WTC11 (cell line): ENCODE results near the gene GNAZ. TPM values are rescaled to one million over a fixed set of nuclear protein-coding genes. Genes with fewer than 3 reads are reported as not detected.
A peak's percentile ranks its signal among the peaks of the same experiment; 100 is the strongest.

Source experiments
- ATAC-seq: fragments of 200-7000 bp; cut with Tn5 transposase; 2 replicates; pipeline ENCODE4 v1.10.0; 2021; ENCODE audit warnings: mild to moderate bottlenecking, moderate library complexity
- CTCF ChIA-PET: fragments of 300-600 bp; sonication (Branson Sonifier 250); formaldehyde crosslinking; loops from one replicate; lab custom pipeline; 2021; ENCODE audit warnings: antibody characterized with exemption; lab: Charles Lee
- POLR2A ChIA-PET: fragments of 350-600 bp; sonication (Branson Sonifier 250); formaldehyde crosslinking; loops from one replicate; lab custom pipeline; 2021; ENCODE audit warnings: antibody characterized with exemption; lab: Charles Lee
- DNase-seq: peaks from one replicate; pipeline ENCODE4 v3.0.0; 2021; ENCODE audit warnings: low spot score
- H3K27ac Mint-ChIP-seq: 2 replicates; pipeline ENCODE4 v1.8.0; 2021; ENCODE audit warnings: mixed read lengths
- H3K27me3 Mint-ChIP-seq: 2 replicates; pipeline ENCODE4 v1.8.0; 2021; ENCODE audit warnings: low read depth, mild to moderate bottlenecking, moderate library complexity, mixed read lengths
- H3K36me3 Mint-ChIP-seq: 2 replicates; pipeline ENCODE4 v1.8.0; 2021; ENCODE audit warnings: mixed read lengths
- H3K4me1 Mint-ChIP-seq: 2 replicates; pipeline ENCODE4 v1.8.0; 2022; ENCODE audit warnings: mixed read lengths
- H3K4me3 Mint-ChIP-seq: 2 replicates; pipeline ENCODE4 v1.8.0; 2021; ENCODE audit warnings: mild to moderate bottlenecking, moderate library complexity, mixed read lengths
- H3K9me3 Mint-ChIP-seq: 2 replicates; pipeline ENCODE4 v1.8.0; 2021; ENCODE audit warnings: mixed read lengths
- ETV6 ChIP-seq: sonication (generic); formaldehyde crosslinking; IDR thresholded peaks from 2 replicates; pipeline ENCODE4 v1.8.1; 2022; ENCODE audit warnings: mild to moderate bottlenecking, missing genetic modification reagents
- FOXJ3 ChIP-seq: sonication (generic); formaldehyde crosslinking; IDR thresholded peaks from 2 replicates; pipeline ENCODE4 v1.9.0; 2021; ENCODE audit warnings: missing genetic modification reagents, mild to moderate bottlenecking, borderline replicate concordance
- NFATC4 ChIP-seq: fragments of 250-450 bp; sonication (Bioruptor Pico); IDR thresholded peaks from 2 replicates; pipeline ENCODE4 v1.9.0; 2021; ENCODE audit warnings: mild to moderate bottlenecking
- NR1H2 ChIP-seq: sonication (generic); formaldehyde crosslinking; IDR thresholded peaks from 2 replicates; pipeline ENCODE4 v1.9.0; 2021; ENCODE audit warnings: mild to moderate bottlenecking, moderate library complexity, missing genetic modification reagents
- NR2C2 ChIP-seq: sonication (generic); formaldehyde crosslinking; IDR thresholded peaks from 2 replicates; pipeline ENCODE4 v1.8.0; 2022; ENCODE audit warnings: mild to moderate bottlenecking, missing genetic modification reagents
- PRRX2 ChIP-seq: fragments of 250-450 bp; sonication (Bioruptor Pico); IDR thresholded peaks from 2 replicates; pipeline ENCODE4 v1.8.0; 2021; ENCODE audit warnings: mild to moderate bottlenecking
- RELA ChIP-seq: sonication (generic); formaldehyde crosslinking; IDR thresholded peaks from 2 replicates; pipeline ENCODE4 v1.8.1; 2022; ENCODE audit warnings: missing genetic modification reagents, mild to moderate bottlenecking, borderline replicate concordance
- SP1 ChIP-seq: sonication (generic); formaldehyde crosslinking; conservative IDR thresholded peaks from 2 replicates; pipeline ENCODE4 v1.8.1; 2022; ENCODE audit warnings: missing genetic modification reagents
- TEAD1 ChIP-seq: sonication (generic); formaldehyde crosslinking; IDR thresholded peaks from 2 replicates; pipeline ENCODE4 v1.8.0; 2022; ENCODE audit warnings: mild to moderate bottlenecking, missing genetic modification reagents
- ZNF138 ChIP-seq: sonication (generic); formaldehyde crosslinking; conservative IDR thresholded peaks from 2 replicates; pipeline ENCODE4 v1.8.1; 2022; ENCODE audit warnings: mild to moderate bottlenecking, moderate library complexity, missing genetic modification reagents
- ZNF263 ChIP-seq: sonication (generic); formaldehyde crosslinking; IDR thresholded peaks from 2 replicates; pipeline ENCODE4 v1.8.1; 2022; ENCODE audit warnings: low read depth, mild to moderate bottlenecking, moderate library complexity, missing genetic modification reagents
- ZNF317 ChIP-seq: sonication (generic); formaldehyde crosslinking; IDR thresholded peaks from 2 replicates; pipeline ENCODE4 v1.8.1; 2023; ENCODE audit warnings: low read depth, mild to moderate bottlenecking, moderate library complexity, missing genetic modification reagents, borderline replicate concordance
- ZNF423 ChIP-seq: fragments of 250-450 bp; sonication (Bioruptor Pico); IDR thresholded peaks from 2 replicates; pipeline ENCODE4 v2.1.2; 2022; ENCODE audit warnings: mild to moderate bottlenecking, moderate library complexity
- ZNF512 ChIP-seq: sonication (generic); formaldehyde crosslinking; IDR thresholded peaks from 2 replicates; pipeline ENCODE4 v1.8.1; 2022; ENCODE audit warnings: missing genetic modification reagents, borderline replicate concordance
- ZNF671 ChIP-seq: fragments of 250-450 bp; sonication (Bioruptor Pico); IDR thresholded peaks from 2 replicates; pipeline ENCODE4 v1.8.0; 2021; ENCODE audit warnings: mild to moderate bottlenecking
- total RNA-seq: library from RNA; stranded (reverse); gene quantifications from 3 replicates; pipeline ENCODE4 v1.2.3, GENCODE V29; 2021
- TF ChIP-seq, protein P1 (sequence below): fragments of 250-450 bp; sonication (Bioruptor Pico); IDR thresholded peaks from 2 replicates; pipeline ENCODE4 v1.8.0; 2021; ENCODE audit warnings: mild to moderate bottlenecking
- TF ChIP-seq, protein P2 (sequence below): sonication (generic); formaldehyde crosslinking; IDR thresholded peaks from 2 replicates; pipeline ENCODE4 v1.8.1; 2023; ENCODE audit warnings: mild to moderate bottlenecking, missing genetic modification reagents
- TF ChIP-seq, protein P3 (sequence below): sonication (generic); formaldehyde crosslinking; IDR thresholded peaks from 2 replicates; pipeline ENCODE4 v1.8.1; 2023; ENCODE audit warnings: mild to moderate bottlenecking, missing genetic modification reagents, borderline replicate concordance

The GNAZ gene
- total RNA-seq, 1 experiment from 2014 or later, result 9.9 TPM

- DNase-seq, result no peak
- POLR2A ChIA-PET, result no interaction called here
- CTCF ChIA-PET, result interaction anchor here (0.6 to 1.0 kb wide), 4 partner anchors 40 to 241 kb away, joined by 3 to 7 read pairs (median 4); partner anchors contain the start of gene GNAZ
Observed at GRCh38 chr22:23029521-23030228, 40.6 kb upstream of the GNAZ start.

GRCh38 chr22:23031381-23031780 lies 38.9 kb upstream of the GNAZ start:
- H3K9me3 Mint-ChIP-seq, result peaks cover 18% of the 10 kb centered on the region
- TF ChIP-seq ETV6 (no peak), NR1H2 (CRISPR knock-in tag) (no peak), ZNF263 (CRISPR knock-in tag) (no peak), PRRX2 (CRISPR knock-in tag) (no peak), NR2C2 (CRISPR knock-in tag) (no peak), RELA (no peak), NFATC4 (CRISPR knock-in tag) (no peak), FOXJ3 (CRISPR knock-in tag) (no peak), ZNF317 (CRISPR knock-in tag) (no peak), ZNF138 (CRISPR knock-in tag) (no peak), ZNF423 (CRISPR knock-in tag) (no peak), ZNF671 (CRISPR knock-in tag) (no peak), ZNF512 (CRISPR knock-in tag) (no peak)
- TF ChIP-seq, protein P1, sequence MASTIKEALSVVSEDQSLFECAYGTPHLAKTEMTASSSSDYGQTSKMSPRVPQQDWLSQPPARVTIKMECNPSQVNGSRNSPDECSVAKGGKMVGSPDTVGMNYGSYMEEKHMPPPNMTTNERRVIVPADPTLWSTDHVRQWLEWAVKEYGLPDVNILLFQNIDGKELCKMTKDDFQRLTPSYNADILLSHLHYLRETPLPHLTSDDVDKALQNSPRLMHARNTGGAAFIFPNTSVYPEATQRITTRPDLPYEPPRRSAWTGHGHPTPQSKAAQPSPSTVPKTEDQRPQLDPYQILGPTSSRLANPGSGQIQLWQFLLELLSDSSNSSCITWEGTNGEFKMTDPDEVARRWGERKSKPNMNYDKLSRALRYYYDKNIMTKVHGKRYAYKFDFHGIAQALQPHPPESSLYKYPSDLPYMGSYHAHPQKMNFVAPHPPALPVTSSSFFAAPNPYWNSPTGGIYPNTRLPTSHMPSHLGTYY (CRISPR knock-in tag), result no peak
- TF ChIP-seq, protein P2, sequence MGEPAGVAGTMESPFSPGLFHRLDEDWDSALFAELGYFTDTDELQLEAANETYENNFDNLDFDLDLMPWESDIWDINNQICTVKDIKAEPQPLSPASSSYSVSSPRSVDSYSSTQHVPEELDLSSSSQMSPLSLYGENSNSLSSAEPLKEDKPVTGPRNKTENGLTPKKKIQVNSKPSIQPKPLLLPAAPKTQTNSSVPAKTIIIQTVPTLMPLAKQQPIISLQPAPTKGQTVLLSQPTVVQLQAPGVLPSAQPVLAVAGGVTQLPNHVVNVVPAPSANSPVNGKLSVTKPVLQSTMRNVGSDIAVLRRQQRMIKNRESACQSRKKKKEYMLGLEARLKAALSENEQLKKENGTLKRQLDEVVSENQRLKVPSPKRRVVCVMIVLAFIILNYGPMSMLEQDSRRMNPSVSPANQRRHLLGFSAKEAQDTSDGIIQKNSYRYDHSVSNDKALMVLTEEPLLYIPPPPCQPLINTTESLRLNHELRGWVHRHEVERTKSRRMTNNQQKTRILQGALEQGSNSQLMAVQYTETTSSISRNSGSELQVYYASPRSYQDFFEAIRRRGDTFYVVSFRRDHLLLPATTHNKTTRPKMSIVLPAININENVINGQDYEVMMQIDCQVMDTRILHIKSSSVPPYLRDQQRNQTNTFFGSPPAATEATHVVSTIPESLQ (CRISPR knock-in tag), result no peak
- TF ChIP-seq, all 79 proteins: peak for 0
- Mint-ChIP-seq H3K4me1 (peaks cover 58% of the 10 kb centered on the region), H3K36me3 (peaks cover 8% of the 10 kb centered on the region), H3K4me3 (no peak overlapping the region), H3K27ac (no peak overlapping the region), H3K27me3 (peaks cover 8% of the 10 kb centered on the region)
- ATAC-seq (no peak), DNase-seq (no peak)
- POLR2A ChIA-PET, result no interaction called here
- CTCF ChIA-PET, result no interaction called here

More at GRCh38 chr22:23029521-23030228, 40.6 kb upstream of the GNAZ start:
- peaks cover 4% of the 10 kb centered on the region; the same call in 1 of the 2 replicates for H3K27me3 Mint-ChIP-seq
- H3K27ac Mint-ChIP-seq, result no peak overlapping the region
- peaks cover 45% of the 10 kb centered on the region for H3K4me1 Mint-ChIP-seq
- TF ChIP-seq SP1 (CRISPR knock-in tag) (no peak), TEAD1 (CRISPR knock-in tag) (no peak), ETV6 (no peak)
- TF ChIP-seq, protein P3, sequence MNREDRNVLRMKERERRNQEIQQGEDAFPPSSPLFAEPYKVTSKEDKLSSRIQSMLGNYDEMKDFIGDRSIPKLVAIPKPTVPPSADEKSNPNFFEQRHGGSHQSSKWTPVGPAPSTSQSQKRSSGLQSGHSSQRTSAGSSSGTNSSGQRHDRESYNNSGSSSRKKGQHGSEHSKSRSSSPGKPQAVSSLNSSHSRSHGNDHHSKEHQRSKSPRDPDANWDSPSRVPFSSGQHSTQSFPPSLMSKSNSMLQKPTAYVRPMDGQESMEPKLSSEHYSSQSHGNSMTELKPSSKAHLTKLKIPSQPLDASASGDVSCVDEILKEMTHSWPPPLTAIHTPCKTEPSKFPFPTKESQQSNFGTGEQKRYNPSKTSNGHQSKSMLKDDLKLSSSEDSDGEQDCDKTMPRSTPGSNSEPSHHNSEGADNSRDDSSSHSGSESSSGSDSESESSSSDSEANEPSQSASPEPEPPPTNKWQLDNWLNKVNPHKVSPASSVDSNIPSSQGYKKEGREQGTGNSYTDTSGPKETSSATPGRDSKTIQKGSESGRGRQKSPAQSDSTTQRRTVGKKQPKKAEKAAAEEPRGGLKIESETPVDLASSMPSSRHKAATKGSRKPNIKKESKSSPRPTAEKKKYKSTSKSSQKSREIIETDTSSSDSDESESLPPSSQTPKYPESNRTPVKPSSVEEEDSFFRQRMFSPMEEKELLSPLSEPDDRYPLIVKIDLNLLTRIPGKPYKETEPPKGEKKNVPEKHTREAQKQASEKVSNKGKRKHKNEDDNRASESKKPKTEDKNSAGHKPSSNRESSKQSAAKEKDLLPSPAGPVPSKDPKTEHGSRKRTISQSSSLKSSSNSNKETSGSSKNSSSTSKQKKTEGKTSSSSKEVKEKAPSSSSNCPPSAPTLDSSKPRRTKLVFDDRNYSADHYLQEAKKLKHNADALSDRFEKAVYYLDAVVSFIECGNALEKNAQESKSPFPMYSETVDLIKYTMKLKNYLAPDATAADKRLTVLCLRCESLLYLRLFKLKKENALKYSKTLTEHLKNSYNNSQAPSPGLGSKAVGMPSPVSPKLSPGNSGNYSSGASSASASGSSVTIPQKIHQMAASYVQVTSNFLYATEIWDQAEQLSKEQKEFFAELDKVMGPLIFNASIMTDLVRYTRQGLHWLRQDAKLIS, result no peak
- H3K9me3 Mint-ChIP-seq, result peaks cover 18% of the 10 kb centered on the region
- peak; percentile 43; the same call in 1 of the 2 replicates for ATAC-seq
- no peak overlapping the region for H3K4me3 Mint-ChIP-seq
- H3K36me3 Mint-ChIP-seq, result peaks cover 8% of the 10 kb centered on the region
